Right ventricle myocardium superior (tissue), 1 donor: Measurements from ENCODE around the gene ZNF385B. TPM values are rescaled to one million over a fixed set of nuclear protein-coding genes. Genes with fewer than 3 reads are reported as not detected.

Experiments used
- ATAC-seq: fragments of 200-7000 bp; cut with Tn5 transposase; one replicate; pipeline ENCODE4 v1.9.1; 2020; ENCODE audit warnings: mild to moderate bottlenecking; ENCODE audit not compliant: poor library complexity
- DNase-seq: peaks from one replicate; pipeline ENCODE4 v3.0.0-alpha.2; 2020
- intact Hi-C: fragments of 100-400 bp; cut with DNase I; formaldehyde crosslinking; loops from one replicate; pipeline ENCODE4 v1.11.2; 2022
- microRNA-seq: library from miRNA; unstranded; fragments of <30 nt; microRNA quantifications from one replicate; pipeline ENCODE4 v1.2.0, GENCODE V29; 2020
- total RNA-seq: library from RNA; stranded (reverse); fragmentation: NEBNext Ultra II Directional; extraction: Animal tissue kit (Norgen Biotek cat#: 25700); gene quantifications from one replicate; pipeline ENCODE4 v1.2.1, GENCODE V29; 2021
- donor health status: DM: no; HTN: yes; CAD: no; lungs with severe emphysema.

ZNF385B gene
- total RNA-seq, 1 donor from 2014 or later, result 0.46 TPM

DNA sequence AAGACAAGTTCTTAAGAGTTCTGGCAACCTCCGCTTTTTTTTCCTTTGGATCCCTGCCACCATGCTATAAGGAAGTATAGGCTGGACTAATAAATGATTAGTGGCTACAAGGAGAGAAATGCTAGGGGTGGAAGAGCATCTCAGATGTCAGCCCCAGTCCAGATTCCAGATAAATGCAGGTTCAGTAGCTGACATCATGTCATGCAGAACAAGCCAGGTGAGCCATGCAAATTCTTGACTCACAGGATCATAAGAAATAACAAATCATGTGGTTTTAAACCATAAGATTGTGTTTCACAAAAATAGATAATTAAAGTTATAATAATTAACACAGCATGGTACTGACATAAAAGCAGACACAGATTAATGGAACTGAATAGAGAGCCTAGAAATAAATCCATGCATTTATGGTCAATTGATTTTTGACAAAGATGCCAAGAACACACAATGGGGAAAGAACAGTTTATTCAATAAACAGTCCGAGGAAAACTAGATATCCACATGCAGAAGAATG lies 443.9 kb downstream of the ZNF385B start:
- no peak for DNase-seq
- ATAC-seq, result no peak
- intact Hi-C loops, result no loop called here

DNA sequence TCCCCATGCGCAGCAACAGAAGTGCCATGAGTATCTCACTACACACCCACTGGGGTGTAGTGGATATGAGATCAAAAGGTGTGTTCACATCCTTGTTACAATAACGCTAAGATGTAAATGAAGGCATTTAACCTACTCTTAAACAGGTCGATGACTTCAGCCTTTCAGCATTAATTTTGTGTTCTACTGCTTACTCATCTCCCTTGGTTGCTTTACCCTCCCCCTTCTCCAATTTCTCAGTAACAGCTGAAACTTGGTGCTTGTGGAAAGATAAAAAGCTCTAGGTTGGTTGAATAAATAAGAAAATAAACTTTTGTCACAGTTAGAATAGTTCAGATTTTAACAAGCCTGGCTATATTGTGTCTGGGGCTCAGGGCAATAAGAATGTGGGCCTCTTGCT lies 449.3 kb downstream of the ZNF385B start:
- no peak for DNase-seq
- intact Hi-C loops, result no loop called here
- ATAC-seq, result no peak

DNA sequence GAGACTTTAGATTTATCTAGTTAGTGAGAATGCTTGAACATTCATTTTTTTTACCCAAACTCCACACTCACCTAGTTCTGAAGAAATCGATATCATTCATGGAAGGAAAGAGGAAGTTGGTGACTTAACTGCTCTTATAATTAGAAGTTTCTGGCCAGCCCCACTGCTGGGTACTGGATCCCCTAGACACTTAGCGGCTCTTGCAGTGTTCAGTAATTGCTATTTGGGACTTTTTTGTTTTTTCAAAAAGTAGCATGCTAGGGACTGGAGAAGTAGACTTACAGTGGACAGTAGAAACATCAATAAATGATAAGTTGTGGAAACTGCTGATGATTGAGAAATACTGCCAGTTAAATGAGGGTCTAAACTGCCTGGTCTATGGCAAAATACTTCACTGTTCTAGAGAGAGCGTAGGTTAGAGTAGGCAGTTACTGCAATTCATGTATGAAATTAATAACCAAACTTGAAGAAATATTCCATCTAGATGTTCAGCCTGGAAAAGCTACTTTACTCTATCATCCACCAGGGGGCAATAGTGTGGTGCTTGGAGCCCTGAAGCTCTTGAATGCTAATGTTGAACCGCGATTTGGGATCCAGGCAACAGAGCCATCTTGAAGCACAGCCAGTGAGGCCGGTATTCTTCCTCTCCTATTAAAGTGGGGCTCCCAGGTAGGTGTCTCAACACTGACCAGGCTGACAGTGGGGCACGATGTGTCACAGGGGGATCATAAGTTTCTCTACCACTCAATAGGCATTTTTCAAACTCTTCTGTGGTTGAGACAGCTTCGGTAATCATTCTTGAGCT lies 450.7 kb downstream of the ZNF385B start:
- DNase-seq (no peak), ATAC-seq (peak; percentile 79)
- intact Hi-C loops, result no loop called here

DNA sequence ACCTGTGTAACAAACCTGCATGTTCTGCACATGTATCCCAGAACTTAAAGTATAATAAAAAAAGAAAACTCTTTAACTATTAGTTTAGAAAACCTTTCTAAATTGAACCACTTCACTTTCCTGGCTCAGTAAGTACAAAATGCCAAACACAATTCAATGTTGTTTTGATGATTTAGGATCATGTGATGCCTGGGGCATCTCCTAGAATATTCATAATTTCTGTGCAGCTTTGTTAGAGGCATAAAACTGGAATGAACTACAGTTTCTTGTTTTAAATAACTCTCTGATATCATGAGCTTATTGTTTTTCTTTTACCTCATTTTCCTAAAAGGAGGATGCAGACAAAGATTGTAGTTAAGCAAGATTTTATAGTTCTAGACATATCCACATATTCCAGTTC lies 457.8 kb downstream of the ZNF385B start:
- intact Hi-C loops, result no loop called here
- ATAC-seq (no peak), DNase-seq (no peak)

DNA sequence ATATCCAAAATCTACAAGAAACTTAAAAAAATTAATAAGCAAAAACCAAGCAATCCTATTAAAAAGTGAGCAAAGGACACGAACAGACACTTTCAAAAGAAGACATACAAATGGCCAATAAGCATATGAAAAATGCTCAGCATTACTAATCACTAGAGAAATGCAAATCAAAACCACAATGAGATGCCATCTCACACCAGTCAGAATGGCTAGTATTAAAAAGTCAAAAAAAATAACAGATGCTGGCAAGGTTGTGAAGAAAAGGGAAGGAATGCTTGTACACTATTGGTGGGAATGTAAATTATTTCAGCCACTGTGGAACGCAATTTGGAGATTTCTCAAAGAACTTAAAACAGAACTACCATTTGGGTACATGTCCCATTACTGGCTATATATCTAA lies 467.9 kb downstream of the ZNF385B start:
- intact Hi-C loops, result no loop called here
- DNase-seq (no peak), ATAC-seq (no peak)

Small RNAs within 50 kb of the gene (microRNA-seq; reads per million reads assigned to microRNA genes)
- gene MIR1258, result not detected

Other genes starting within 250 kb of the ZNF385B start
- 11.6 TPM for gene CWC22, start 145.7 kb upstream of the ZNF385B start, total RNA-seq